K562 (cell line): ENCODE measurements around the gene ABHD14A.

Experiments used
- SMAD2 ChIP-seq: fragments of 150-350 bp; IDR thresholded peaks from 2 replicates; pipeline ENCODE4 v1.6.1; 2014; ENCODE audit warnings: low read depth, mild to moderate bottlenecking, low read length
- ZNF133 ChIP-seq: fragments of 250-450 bp; sonication (Bioruptor Pico); IDR thresholded peaks from 2 replicates; pipeline ENCODE4 v1.4.0; 2020; ENCODE audit warnings: mild to moderate bottlenecking
- ZNF184 ChIP-seq: sonication (generic); formaldehyde crosslinking; IDR thresholded peaks from 2 replicates; pipeline ENCODE4 v1.5.0; 2020; ENCODE audit warnings: missing genetic modification reagents

GRCh38 chr3:51969841-51970240 lies 5.0 kb upstream of the ABHD14A start:
- no peak for TF ChIP-seq ZNF133 (CRISPR knock-in tag)
- no peak for TF ChIP-seq SMAD2
- TF ChIP-seq ZNF184: no peak
